ENCODE measurements around the gene SPATA17.

- TF ChIP-seq EZH2 (IDR thresholded peaks at IDR 0.05; ENCODE audit: borderline replicate concordance) (no peak), CTCF (IDR thresholded peaks at IDR 0.05; ENCODE audit: poor library complexity) (peak; percentile 12), EZH2phosphoT487 (IDR thresholded peaks at IDR 0.05; ENCODE audit: low read depth, severe bottlenecking, unreplicated experiment) (no peak)
Observed at GRCh38 chr1:217911908-217912307, 280.8 kb downstream of the SPATA17 start.

Measured in hepatocyte (in vitro differentiated cells).